ENCODE measurements around the gene STAMBP.
A peak's percentile ranks its signal among the peaks of the same experiment; 100 is the strongest.
"Not testable (repeated sequence)": the region's sequence is repeated elsewhere in the genome, so short reads cannot be mapped to it uniquely, and the experiment has no call there.

The STAMBP gene

DNA sequence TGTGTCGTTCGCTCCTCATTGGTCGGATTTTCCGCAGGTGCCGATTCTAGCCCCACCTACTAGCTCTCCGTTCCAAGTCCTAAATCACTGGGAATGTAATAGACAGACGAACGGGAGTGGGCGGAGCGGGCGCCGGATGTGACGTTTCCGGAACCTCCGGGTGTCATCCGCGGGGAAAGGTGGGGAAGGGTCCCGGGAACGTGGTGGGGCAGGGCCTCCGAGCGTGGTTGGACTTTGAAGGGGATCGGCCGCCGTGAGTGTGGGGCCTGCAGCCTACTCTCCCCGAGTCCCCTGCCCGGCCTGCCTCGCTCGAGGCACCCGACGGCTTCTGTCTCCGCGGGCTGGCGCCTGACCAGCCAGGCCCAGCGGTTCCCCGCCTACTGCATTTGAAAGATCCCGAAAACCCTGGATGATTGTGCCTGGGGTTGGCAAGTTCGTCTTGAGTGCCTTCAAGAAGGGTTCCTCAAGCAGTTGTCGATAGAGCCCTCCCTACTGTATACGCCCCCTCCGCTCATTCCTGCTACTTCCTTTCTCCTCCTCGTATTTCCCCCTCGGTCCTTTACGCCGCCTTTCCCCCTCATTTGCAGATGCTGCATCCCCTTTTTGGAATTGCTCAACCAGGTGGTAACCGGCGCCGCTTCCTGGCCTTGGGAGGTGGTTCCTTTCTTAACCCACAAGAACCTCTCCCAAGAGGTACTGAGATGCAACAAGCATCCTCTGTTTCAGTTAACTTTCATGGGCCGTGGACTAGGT, at the start of gene STAMBP:
TSS of gene STAMBP (plus strand) at position 144 of the 753 bp plus-strand sequence. CDS start 1,896 bp downstream, outside the sequence.
- ATAC-seq (peak; percentile 80), DNase-seq (peak; percentile 78 to 88)
- H3K27ac Mint-ChIP-seq: peak within 1 kb of the TSS; percentile 99
- H3K9me3 Mint-ChIP-seq: peaks cover 0 to 5% of the 10 kb centered on the region in 2 donors
- no peaks in the 10 kb centered on the region for H3K27me3 Mint-ChIP-seq
- peaks cover 56% of the 10 kb centered on the region for H3K4me1 Mint-ChIP-seq
- peak within 1 kb of the TSS; percentile 96 to 99 for H3K4me3 Mint-ChIP-seq

- peak within 1 kb of the TSS; percentile 96 to 98 for H3K4me3 Mint-ChIP-seq
- H3K27ac Mint-ChIP-seq: peak within 1 kb of the TSS; percentile 98 to 99
- H3K27me3 Mint-ChIP-seq: no peaks in the 10 kb centered on the region
- H3K4me1 Mint-ChIP-seq: peaks cover 22% of the 10 kb centered on the region
- no peaks in the 10 kb centered on the region for H3K9me3 Mint-ChIP-seq
- DNase-seq: peak; percentile 95 to 96
- peak; percentile 100 for ATAC-seq
Measured at GRCh38 chr2:73779467-73780236, 49.1 kb upstream of the STAMBP start, which contains the start of gene DUSP11. TSS of gene DUSP11 (minus strand) at chr2:73780103. CDS start at chr2:73779974, 129 bp downstream.

DNA sequence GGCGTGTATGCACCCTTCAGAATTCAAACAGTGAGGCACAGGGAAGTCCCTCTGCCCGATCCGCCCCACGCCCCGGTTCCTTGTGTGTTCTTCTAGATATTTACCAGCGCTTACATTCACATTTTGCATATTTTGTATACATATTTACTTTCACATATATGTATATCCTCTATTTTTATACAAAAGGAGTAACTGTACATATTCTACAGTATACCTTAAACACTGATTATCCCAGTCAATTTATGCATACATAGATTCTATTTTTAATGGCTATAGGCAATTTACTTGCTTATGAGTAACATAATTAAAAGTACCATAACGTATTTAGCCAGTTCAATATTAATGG, 48.6 kb upstream of the STAMBP start:
- Mint-ChIP-seq H3K9me3 (no peaks in the 10 kb centered on the region), H3K4me3 (peak overlapping the region; percentile 96 to 98), H3K27ac (peak overlapping the region; percentile 98 to 99), H3K4me1 (peaks cover 22% of the 10 kb centered on the region), H3K27me3 (no peaks in the 10 kb centered on the region)
- ATAC-seq: no peak
- DNase-seq: no peak

GRCh38 chr2:73783402-73783801, 45.4 kb upstream of the STAMBP start:
- not testable (repeated sequence) for ATAC-seq, H3K4me3 Mint-ChIP-seq, DNase-seq, H3K27me3 Mint-ChIP-seq, H3K4me1 Mint-ChIP-seq, H3K9me3 Mint-ChIP-seq, H3K27ac Mint-ChIP-seq

GRCh38 chr2:73783883-73784282, 44.9 kb upstream of the STAMBP start, which contains the start of gene C2orf78:
TSS of gene C2orf78 (plus strand) at chr2:73784183. CDS start at chr2:73784310, 127 bp downstream.
- H3K27me3 Mint-ChIP-seq, H3K4me1 Mint-ChIP-seq, H3K4me3 Mint-ChIP-seq, H3K9me3 Mint-ChIP-seq, DNase-seq, H3K27ac Mint-ChIP-seq, ATAC-seq: not testable (repeated sequence)

- no peaks in the 10 kb centered on the region for H3K9me3 Mint-ChIP-seq
- H3K27ac Mint-ChIP-seq: no peak overlapping the region
- H3K4me1 Mint-ChIP-seq: no peaks in the 10 kb centered on the region
- H3K27me3 Mint-ChIP-seq: peaks cover 20% of the 10 kb centered on the region
- no peak overlapping the region for H3K4me3 Mint-ChIP-seq
- DNase-seq (no peak), ATAC-seq (no peak)
Measured at GRCh38 chr2:73811878-73812277, 16.9 kb upstream of the STAMBP start.

DNA sequence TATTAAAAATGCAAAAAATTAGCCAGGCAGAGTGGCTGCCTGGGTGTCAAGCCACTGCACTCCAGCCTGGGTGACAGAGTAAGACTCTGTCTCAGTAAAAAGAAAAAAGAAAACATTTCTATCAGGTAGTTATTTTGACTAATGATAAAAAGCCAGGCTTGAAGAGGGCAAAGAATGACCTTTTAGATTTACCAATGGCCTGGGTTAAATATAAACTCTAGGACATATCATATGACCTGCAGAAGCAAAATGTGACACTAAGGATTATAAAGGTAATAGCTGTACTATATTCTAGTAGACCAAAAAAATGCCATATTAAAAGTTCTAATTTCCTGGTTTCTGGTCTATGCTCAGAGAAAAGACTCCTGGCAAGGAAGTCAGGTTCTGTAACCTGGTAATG, 16.1 kb upstream of the STAMBP start:
- Mint-ChIP-seq H3K4me3 (no peak overlapping the region), H3K27me3 (peaks cover 20% of the 10 kb centered on the region), H3K4me1 (no peaks in the 10 kb centered on the region), H3K27ac (no peak overlapping the region), H3K9me3 (no peaks in the 10 kb centered on the region)
- ATAC-seq (no peak), DNase-seq (no peak)

- no peak overlapping the region for H3K27ac Mint-ChIP-seq
Measured at GRCh38 chr2:73818296-73818695, 10.5 kb upstream of the STAMBP start.

DNA sequence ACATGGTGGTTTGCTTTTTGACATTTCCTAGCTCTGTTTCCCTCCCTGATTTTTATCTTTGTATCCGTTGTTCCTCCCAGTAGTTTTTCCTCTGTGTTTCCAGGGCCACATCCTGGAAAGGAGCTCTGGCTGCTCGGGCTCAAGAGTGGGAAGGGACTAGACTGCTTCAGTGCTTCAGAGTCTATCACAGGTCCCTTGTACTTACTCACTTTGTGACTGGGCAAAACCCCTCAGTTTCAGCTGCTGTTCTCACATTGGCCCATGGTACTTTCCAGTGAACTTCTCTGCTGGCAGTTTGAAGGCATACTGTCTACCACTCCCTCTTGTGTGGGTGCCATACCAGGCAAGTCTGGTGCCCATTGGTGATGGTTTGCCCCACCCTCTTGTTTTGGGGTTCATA, 7.5 kb upstream of the STAMBP start:
- H3K9me3 Mint-ChIP-seq: no peaks in the 10 kb centered on the region
- H3K4me3 Mint-ChIP-seq: peak overlapping the region; percentile 6 to 68
- H3K4me1 Mint-ChIP-seq: peaks cover 28% of the 10 kb centered on the region
- H3K27ac Mint-ChIP-seq: peak overlapping the region in 1 of 2 donors; percentile 83
- ATAC-seq (peak; percentile 93), DNase-seq (peak; percentile 39 to 68)
- peaks cover 20% of the 10 kb centered on the region for H3K27me3 Mint-ChIP-seq

More at GRCh38 chr2:73818296-73818695, 10.5 kb upstream of the STAMBP start:
- no peak overlapping the region for H3K4me3 Mint-ChIP-seq
- H3K9me3 Mint-ChIP-seq: no peaks in the 10 kb centered on the region
- peaks cover 23% of the 10 kb centered on the region for H3K4me1 Mint-ChIP-seq
- DNase-seq: no peak
- ATAC-seq: no peak
- peaks cover 34% of the 10 kb centered on the region for H3K27me3 Mint-ChIP-seq

- DNase-seq (no peak), ATAC-seq (peak; percentile 29)
- no peaks in the 10 kb centered on the region for H3K9me3 Mint-ChIP-seq
- peaks cover 28% of the 10 kb centered on the region for H3K4me1 Mint-ChIP-seq
- peaks cover 15% of the 10 kb centered on the region for H3K27me3 Mint-ChIP-seq
- H3K4me3 Mint-ChIP-seq: peak overlapping the region; percentile 6 to 68
- H3K27ac Mint-ChIP-seq: peak overlapping the region in 1 of 2 donors; percentile 83
Measured at GRCh38 chr2:73821669-73822068, 7.1 kb upstream of the STAMBP start.

GRCh38 chr2:73822276-73822675, 6.5 kb upstream of the STAMBP start:
- Mint-ChIP-seq H3K27me3 (peaks cover 14% of the 10 kb centered on the region), H3K27ac (peak overlapping the region in 1 of 2 donors; percentile 55), H3K9me3 (no peaks in the 10 kb centered on the region), H3K4me1 (peaks cover 30% of the 10 kb centered on the region), H3K4me3 (no peak overlapping the region)
- ATAC-seq: peak; percentile 87
- peak in 1 of 2 donors; percentile 38 for DNase-seq

- peaks cover 36% of the 10 kb centered on the region for H3K4me1 Mint-ChIP-seq
- ATAC-seq (no peak), DNase-seq (no peak)
- H3K9me3 Mint-ChIP-seq: no peaks in the 10 kb centered on the region
- H3K4me3 Mint-ChIP-seq: no peak overlapping the region
- H3K27me3 Mint-ChIP-seq: peaks cover 14% of the 10 kb centered on the region
- H3K27ac Mint-ChIP-seq: no peak overlapping the region
Measured at GRCh38 chr2:73822991-73823390, 5.8 kb upstream of the STAMBP start.

- H3K27ac Mint-ChIP-seq: peak overlapping the region in 1 of 2 donors; percentile 4
- no peaks in the 10 kb centered on the region for H3K9me3 Mint-ChIP-seq
- no peak overlapping the region for H3K4me3 Mint-ChIP-seq
- ATAC-seq (no peak), DNase-seq (no peak)
- H3K27me3 Mint-ChIP-seq: peaks cover 14% of the 10 kb centered on the region
- H3K4me1 Mint-ChIP-seq: peaks cover 37% of the 10 kb centered on the region
Measured at GRCh38 chr2:73823416-73823815, 5.3 kb upstream of the STAMBP start.

DNA sequence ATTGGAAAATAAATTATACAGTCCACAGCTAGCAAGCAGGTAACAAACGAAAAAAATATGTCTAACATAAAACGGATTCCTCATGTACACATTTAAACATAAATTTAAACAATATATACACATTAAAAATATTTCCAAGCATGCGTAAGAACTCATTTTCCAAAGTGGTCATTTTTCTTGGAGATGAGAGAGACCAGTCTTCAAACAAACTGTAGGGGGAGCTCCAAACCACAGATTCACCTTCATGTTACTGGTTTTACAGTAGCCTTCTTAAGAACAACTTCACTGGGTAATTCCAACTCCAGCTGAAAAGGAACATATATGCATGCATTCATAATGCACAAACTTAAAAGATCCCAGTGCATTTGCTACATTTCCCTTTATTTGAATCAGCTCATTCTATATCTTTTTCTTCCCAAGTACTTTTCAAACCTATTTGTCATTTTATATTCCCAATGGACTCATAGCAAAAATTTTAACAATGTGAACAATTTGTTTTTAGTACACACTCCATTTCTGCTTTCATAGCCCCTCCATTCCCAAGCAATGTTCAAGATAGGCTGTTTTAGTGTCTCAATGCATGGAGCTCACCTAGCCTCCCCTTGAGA, 4.7 kb upstream of the STAMBP start:
- Mint-ChIP-seq H3K4me1 (peaks cover 41% of the 10 kb centered on the region), H3K4me3 (no peak overlapping the region), H3K9me3 (no peaks in the 10 kb centered on the region), H3K27ac (peak overlapping the region in 1 of 2 donors; percentile 44), H3K27me3 (peaks cover 14% of the 10 kb centered on the region)
- ATAC-seq: no peak
- DNase-seq: peak in 1 of 2 donors; percentile 24

GRCh38 chr2:73825408-73825807, 3.4 kb upstream of the STAMBP start:
- H3K27ac Mint-ChIP-seq: no peak overlapping the region
- H3K9me3 Mint-ChIP-seq: no peaks in the 10 kb centered on the region
- peaks cover 8% of the 10 kb centered on the region for H3K27me3 Mint-ChIP-seq
- no peak overlapping the region for H3K4me3 Mint-ChIP-seq
- H3K4me1 Mint-ChIP-seq: peaks cover 53% of the 10 kb centered on the region
- ATAC-seq: no peak
- no peak for DNase-seq

Data from stimulated activated naive CD8-positive, alpha-beta T cell treated with anti-CD3 and anti-CD28 coated beads, Interleukin-15, amount 100 ng/mL, for 72 hours (primary cell).